ENCODE measurements around the gene GABRB1. TPM values are rescaled to one million over a fixed set of nuclear protein-coding genes. Genes with fewer than 3 reads are reported as not detected.

The GABRB1 gene
- total RNA-seq, 5 donors from 2014 or later (not counting 1 experiment from before 2014, with no cell fraction given): not detected

DNA sequence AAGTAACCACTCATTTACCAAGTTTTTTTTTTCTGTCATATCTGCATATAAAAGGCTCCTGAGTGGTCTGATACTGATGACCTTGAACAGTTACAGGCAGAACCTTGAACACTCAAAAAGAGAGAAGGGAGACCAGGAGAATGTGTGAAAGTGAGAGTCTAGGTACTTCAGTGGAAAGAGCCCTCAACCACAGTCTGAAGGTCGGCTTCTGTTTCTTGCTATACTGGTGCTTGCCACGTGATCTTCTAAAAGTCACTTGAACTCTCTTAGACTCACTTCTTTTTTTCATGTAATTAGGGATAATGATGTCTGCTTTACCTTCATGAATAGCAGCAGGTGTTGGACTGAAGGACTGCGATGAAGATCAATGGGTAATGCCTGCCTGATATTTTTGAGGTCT is 22.8 kb downstream of the GABRB1 start:
- no peak for DNase-seq
- ATAC-seq (replicated peaks in 1 of 4): no peak
- no peaks in the 10 kb centered on the region for H3K4me1 ChIP-seq (ENCODE audit: control insufficient read depth in 1 of 2, extremely low read depth in 1 of 2, insufficient read depth in 2 of 2, low read length in 2 of 2)
- peaks cover 13 to 20% of the 10 kb centered on the region in 2 donors for H3K27me3 Mint-ChIP-seq
- no peak overlapping the region for H3K4me3 ChIP-seq (ENCODE audit: control insufficient read depth in 1 of 2, extremely low read depth in 1 of 2, low read length in 1 of 2)
- ChIA-PET CTCF (no interaction called here), POLR2A (no interaction called here)
- no peaks in the 10 kb centered on the region for H3K36me3 Mint-ChIP-seq
- no peak overlapping the region for H3K27ac ChIP-seq (ENCODE audit: low read length)
- H3K27me3 ChIP-seq (replicated peaks in 1 of 2; ENCODE audit: control insufficient read depth in 2 of 2, extremely low read depth in 1 of 2, insufficient read depth in 2 of 2, low read length in 1 of 2): no peaks in the 10 kb centered on the region
- H3K4me1 Mint-ChIP-seq: no peaks in the 10 kb centered on the region
- no CpG with 5 or more reads among the region's 3 CpGs for WGBS (ENCODE audit: insufficient coverage)
- no peaks in the 10 kb centered on the region for H3K36me3 ChIP-seq (ENCODE audit: control insufficient read depth in 2 of 2, extremely low read depth in 1 of 2, insufficient read depth in 1 of 2, low read length in 1 of 2)
- H3K27ac Mint-ChIP-seq: no peak overlapping the region
- H3K9me3 Mint-ChIP-seq: no peaks in the 10 kb centered on the region
- no peaks in the 10 kb centered on the region for H3K9me3 ChIP-seq
- no peak overlapping the region for H3K4me3 Mint-ChIP-seq

- peaks cover 2 to 18% of the 10 kb centered on the region in 2 donors for H3K27me3 Mint-ChIP-seq
- no peak overlapping the region for H3K4me3 ChIP-seq (ENCODE audit: control insufficient read depth in 1 of 2, extremely low read depth in 1 of 2, low read length in 1 of 2)
- DNase-seq (no peak), ATAC-seq (replicated peaks in 1 of 4) (no peak)
- H3K36me3 Mint-ChIP-seq: no peaks in the 10 kb centered on the region
- no peaks in the 10 kb centered on the region for H3K27me3 ChIP-seq (replicated peaks in 1 of 2; ENCODE audit: control insufficient read depth in 2 of 2, extremely low read depth in 1 of 2, insufficient read depth in 2 of 2, low read length in 1 of 2)
- no peaks in the 10 kb centered on the region for H3K4me1 ChIP-seq (ENCODE audit: control insufficient read depth in 1 of 2, extremely low read depth in 1 of 2, insufficient read depth in 2 of 2, low read length in 2 of 2)
- no peak overlapping the region for H3K27ac ChIP-seq (ENCODE audit: low read length)
- no peaks in the 10 kb centered on the region for H3K36me3 ChIP-seq (ENCODE audit: control insufficient read depth in 2 of 2, extremely low read depth in 1 of 2, insufficient read depth in 1 of 2, low read length in 1 of 2)
- WGBS (ENCODE audit: insufficient coverage): no CpG with 5 or more reads among the region's 2 CpGs
- POLR2A ChIA-PET: no interaction called here
- no peaks in the 10 kb centered on the region for H3K9me3 Mint-ChIP-seq
- no peaks in the 10 kb centered on the region for H3K9me3 ChIP-seq
- no peak overlapping the region for H3K4me3 Mint-ChIP-seq
- no peaks in the 10 kb centered on the region for H3K4me1 Mint-ChIP-seq
- CTCF ChIA-PET: interaction anchor here in 1 of 2 donors (0.7 kb wide), 1 partner anchor 14 kb away, joined by 3 read pairs; no protein-coding TSS in a partner anchor
- H3K27ac Mint-ChIP-seq: no peak overlapping the region
Measured at GRCh38 chr4:47057991-47058390, 26.6 kb downstream of the GABRB1 start.

- Histone ChIP-seq H3K27ac (ENCODE audit: low read length) (no peak overlapping the region), H3K27me3 (replicated peaks in 1 of 2; ENCODE audit: control insufficient read depth in 2 of 2, extremely low read depth in 1 of 2, insufficient read depth in 2 of 2, low read length in 1 of 2) (no peaks in the 10 kb centered on the region), H3K4me3 (ENCODE audit: control insufficient read depth in 1 of 2, extremely low read depth in 1 of 2, low read length in 1 of 2) (no peak overlapping the region), H3K9me3 (no peaks in the 10 kb centered on the region), H3K4me1 (ENCODE audit: control insufficient read depth in 1 of 2, extremely low read depth in 1 of 2, insufficient read depth in 2 of 2, low read length in 2 of 2) (no peaks in the 10 kb centered on the region), H3K36me3 (ENCODE audit: control insufficient read depth in 2 of 2, extremely low read depth in 1 of 2, insufficient read depth in 1 of 2, low read length in 1 of 2) (no peaks in the 10 kb centered on the region)
- Mint-ChIP-seq H3K4me1 (no peaks in the 10 kb centered on the region), H3K27ac (no peak overlapping the region), H3K4me3 (no peak overlapping the region), H3K27me3 (peaks cover 2 to 18% of the 10 kb centered on the region in 2 donors), H3K9me3 (no peaks in the 10 kb centered on the region), H3K36me3 (no peaks in the 10 kb centered on the region)
- DNase-seq (no peak), ATAC-seq (replicated peaks in 1 of 4) (no peak)
- POLR2A ChIA-PET: no interaction called here
- CTCF ChIA-PET: no interaction called here
- WGBS (ENCODE audit: insufficient coverage): no CpG with 5 or more reads among the region's 4 CpGs
Measured at GRCh38 chr4:47060561-47060960, 29.2 kb downstream of the GABRB1 start.

DNA sequence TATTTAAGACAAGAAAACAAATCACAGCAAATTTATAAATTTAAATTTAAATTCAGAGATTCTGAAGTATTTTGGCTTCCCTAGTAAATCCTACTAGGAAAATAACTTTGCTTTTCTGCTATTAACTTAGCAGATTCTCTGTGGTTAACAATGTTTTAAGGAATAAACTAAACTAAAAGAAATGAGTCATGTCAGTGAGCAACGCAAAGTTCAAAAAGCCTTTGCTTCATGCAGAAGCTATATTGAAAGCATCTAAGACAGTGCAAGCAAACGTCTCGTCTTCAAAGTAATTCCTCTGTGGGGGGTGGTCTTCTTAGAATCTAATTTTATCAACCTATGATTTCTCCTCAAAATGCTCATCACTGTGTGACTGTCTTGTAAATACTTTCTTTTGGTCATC is 30.1 kb downstream of the GABRB1 start:
- no peak for ATAC-seq (replicated peaks in 1 of 4)
- no peak overlapping the region for H3K4me3 Mint-ChIP-seq
- Histone ChIP-seq H3K36me3 (ENCODE audit: control insufficient read depth in 2 of 2, extremely low read depth in 1 of 2, insufficient read depth in 1 of 2, low read length in 1 of 2) (no peaks in the 10 kb centered on the region), H3K27me3 (replicated peaks in 1 of 2; ENCODE audit: control insufficient read depth in 2 of 2, extremely low read depth in 1 of 2, insufficient read depth in 2 of 2, low read length in 1 of 2) (no peaks in the 10 kb centered on the region), H3K9me3 (no peaks in the 10 kb centered on the region), H3K4me3 (ENCODE audit: control insufficient read depth in 1 of 2, extremely low read depth in 1 of 2, low read length in 1 of 2) (no peak overlapping the region), H3K4me1 (ENCODE audit: control insufficient read depth in 1 of 2, extremely low read depth in 1 of 2, insufficient read depth in 2 of 2, low read length in 2 of 2) (no peaks in the 10 kb centered on the region), H3K27ac (ENCODE audit: low read length) (no peak overlapping the region)
- ChIA-PET POLR2A (no interaction called here), CTCF (no interaction called here)
- peaks cover 2 to 15% of the 10 kb centered on the region in 2 donors for H3K27me3 Mint-ChIP-seq
- DNase-seq: no peak
- no CpG with 5 or more reads among the region's 3 CpGs for WGBS (ENCODE audit: insufficient coverage)
- no peaks in the 10 kb centered on the region for H3K36me3 Mint-ChIP-seq
- H3K4me1 Mint-ChIP-seq: no peaks in the 10 kb centered on the region
- H3K27ac Mint-ChIP-seq: no peak overlapping the region
- H3K9me3 Mint-ChIP-seq: no peaks in the 10 kb centered on the region

DNA sequence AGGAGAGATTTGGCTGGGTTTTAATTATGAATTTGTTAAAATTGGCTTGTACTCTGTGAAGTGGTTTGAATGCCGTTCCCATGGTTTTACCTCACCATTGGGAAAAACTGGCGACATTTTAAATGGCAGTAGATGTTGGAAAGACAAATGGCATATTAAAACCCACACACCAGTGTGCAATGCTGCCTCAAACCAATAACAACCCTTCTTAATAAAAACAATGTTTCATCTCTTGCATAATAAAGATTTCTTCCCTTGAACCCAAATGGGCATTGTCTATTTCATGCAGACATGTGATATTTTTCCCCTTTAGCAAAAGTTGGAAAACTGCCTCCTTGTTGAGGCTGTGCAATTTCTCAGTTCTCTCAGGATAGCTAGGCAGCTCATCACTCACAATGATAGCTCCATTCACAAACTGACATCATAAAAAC is 33.7 kb downstream of the GABRB1 start:
- Histone ChIP-seq H3K27ac (ENCODE audit: low read length) (no peak overlapping the region), H3K4me3 (ENCODE audit: control insufficient read depth in 1 of 2, extremely low read depth in 1 of 2, low read length in 1 of 2) (no peak overlapping the region), H3K9me3 (no peaks in the 10 kb centered on the region), H3K27me3 (replicated peaks in 1 of 2; ENCODE audit: control insufficient read depth in 2 of 2, extremely low read depth in 1 of 2, insufficient read depth in 2 of 2, low read length in 1 of 2) (no peaks in the 10 kb centered on the region), H3K36me3 (ENCODE audit: control insufficient read depth in 2 of 2, extremely low read depth in 1 of 2, insufficient read depth in 1 of 2, low read length in 1 of 2) (no peaks in the 10 kb centered on the region), H3K4me1 (ENCODE audit: control insufficient read depth in 1 of 2, extremely low read depth in 1 of 2, insufficient read depth in 2 of 2, low read length in 2 of 2) (no peaks in the 10 kb centered on the region)
- Mint-ChIP-seq H3K9me3 (no peaks in the 10 kb centered on the region), H3K27me3 (peaks cover 2 to 7% of the 10 kb centered on the region in 2 donors), H3K4me3 (no peak overlapping the region), H3K36me3 (no peaks in the 10 kb centered on the region), H3K27ac (no peak overlapping the region), H3K4me1 (no peaks in the 10 kb centered on the region)
- ChIA-PET POLR2A (no interaction called here), CTCF (no interaction called here)
- DNase-seq (no peak), ATAC-seq (replicated peaks in 1 of 4) (no peak)
- WGBS (ENCODE audit: insufficient coverage): no CpG with 5 or more reads among the region's 2 CpGs

GRCh38 chr4:47068986-47069385 is 37.6 kb downstream of the GABRB1 start:
- H3K27ac ChIP-seq (ENCODE audit: low read length): no peak overlapping the region
- H3K4me3 Mint-ChIP-seq: no peak overlapping the region
- no peaks in the 10 kb centered on the region for H3K9me3 Mint-ChIP-seq
- no peak overlapping the region for H3K4me3 ChIP-seq (ENCODE audit: control insufficient read depth in 1 of 2, extremely low read depth in 1 of 2, low read length in 1 of 2)
- H3K27ac Mint-ChIP-seq: no peak overlapping the region
- H3K9me3 ChIP-seq: no peaks in the 10 kb centered on the region
- no peak for DNase-seq
- H3K4me1 Mint-ChIP-seq: no peaks in the 10 kb centered on the region
- H3K36me3 ChIP-seq (ENCODE audit: control insufficient read depth in 2 of 2, extremely low read depth in 1 of 2, insufficient read depth in 1 of 2, low read length in 1 of 2): no peaks in the 10 kb centered on the region
- H3K27me3 ChIP-seq (replicated peaks in 1 of 2; ENCODE audit: control insufficient read depth in 2 of 2, extremely low read depth in 1 of 2, insufficient read depth in 2 of 2, low read length in 1 of 2): no peaks in the 10 kb centered on the region
- WGBS (ENCODE audit: insufficient coverage): no CpG with 5 or more reads among the region's 1 CpG
- POLR2A ChIA-PET: no interaction called here
- no peaks in the 10 kb centered on the region for H3K4me1 ChIP-seq (ENCODE audit: control insufficient read depth in 1 of 2, extremely low read depth in 1 of 2, insufficient read depth in 2 of 2, low read length in 2 of 2)
- H3K27me3 Mint-ChIP-seq: peaks cover 0 to 4% of the 10 kb centered on the region in 2 donors
- no peaks in the 10 kb centered on the region for H3K36me3 Mint-ChIP-seq
- CTCF ChIA-PET: no interaction called here
- no peak for ATAC-seq (replicated peaks in 1 of 4)

- no peaks in the 10 kb centered on the region for H3K4me1 ChIP-seq (ENCODE audit: control insufficient read depth in 1 of 2, extremely low read depth in 1 of 2, insufficient read depth in 2 of 2, low read length in 2 of 2)
- no peaks in the 10 kb centered on the region for H3K9me3 ChIP-seq
- no peak overlapping the region for H3K27ac ChIP-seq (ENCODE audit: low read length)
- CTCF ChIA-PET: interaction anchor here in 1 of 2 donors (0.6 kb wide), 1 partner anchor 14 kb away, joined by 3 read pairs; no protein-coding TSS in a partner anchor
- Mint-ChIP-seq H3K27ac (no peak overlapping the region), H3K27me3 (peaks cover 0 to 4% of the 10 kb centered on the region in 2 donors), H3K4me1 (no peaks in the 10 kb centered on the region), H3K4me3 (no peak overlapping the region), H3K36me3 (no peaks in the 10 kb centered on the region), H3K9me3 (no peaks in the 10 kb centered on the region)
- DNase-seq: no peak
- no peak for ATAC-seq (replicated peaks in 1 of 4)
- no peaks in the 10 kb centered on the region for H3K27me3 ChIP-seq (replicated peaks in 1 of 2; ENCODE audit: control insufficient read depth in 2 of 2, extremely low read depth in 1 of 2, insufficient read depth in 2 of 2, low read length in 1 of 2)
- H3K36me3 ChIP-seq (ENCODE audit: control insufficient read depth in 2 of 2, extremely low read depth in 1 of 2, insufficient read depth in 1 of 2, low read length in 1 of 2): no peaks in the 10 kb centered on the region
- POLR2A ChIA-PET: no interaction called here
- no peak overlapping the region for H3K4me3 ChIP-seq (ENCODE audit: control insufficient read depth in 1 of 2, extremely low read depth in 1 of 2, low read length in 1 of 2)
- no CpG with 5 or more reads among the region's 1 CpG for WGBS (ENCODE audit: insufficient coverage)
Measured at GRCh38 chr4:47071901-47072341, 40.6 kb downstream of the GABRB1 start.
